Heart left ventricle (tissue), 16 donors: Measurements from ENCODE around the gene NRF1. TPM values are rescaled to one million over a fixed set of nuclear protein-coding genes. Genes with fewer than 3 reads are reported as not detected.
"Not testable (repeated sequence)": the region's sequence is repeated elsewhere in the genome, so short reads cannot be mapped to it uniquely, and the experiment has no call there.

Source experiments
- ATAC-seq, 4 donors: fragments of 200-7000 bp; cut with Tn5 transposase; one replicate each; pipeline ENCODE4 v1.9.1; 2020 to 2022; ENCODE audit warnings: moderate library complexity in 4 of 4, mild to moderate bottlenecking in 3 of 4, moderate number of reproducible peaks in 1 of 4
- DNase-seq, 5 donors: peaks; one replicate each; pipeline ENCODE4 v3.0.0-alpha.2; 2020
- H3K27ac ChIP-seq, 12 donors: fragments of 200-600 bp; sonication (generic) in 4 of 12; one replicate each; pipeline versions ENCODE4 v1.5.0 to v1.8.0; 2016 to 2022; ENCODE audit warnings: mild to moderate bottlenecking in 2 of 12
- H3K27me3 ChIP-seq, 9 donors: fragments of 200-600 bp; sonication (generic) in 2 of 9; one replicate each; pipeline versions ENCODE4 v1.5.1 to v1.8.0; 2016 to 2022; ENCODE audit warnings: mild to moderate bottlenecking in 3 of 9
- H3K36me3 ChIP-seq, 9 donors: fragments of 200-600 bp; sonication (generic) in 2 of 9; one replicate each; pipeline versions ENCODE4 v1.5.0 to v1.8.0; 2018 to 2022; ENCODE audit warnings: mild to moderate bottlenecking in 2 of 9
- H3K4me1 ChIP-seq, 12 donors: fragments of 200-600 bp; sonication (generic) in 4 of 12; one replicate each; pipeline versions ENCODE4 v1.5.0 to v1.8.0; 2016 to 2022; ENCODE audit warnings: mild to moderate bottlenecking in 3 of 12
- H3K4me3 ChIP-seq, 12 donors: fragments of 200-600 bp; sonication (generic) in 4 of 12; one replicate each; pipeline versions ENCODE4 v1.5.0 to v1.8.0; 2017 to 2022; ENCODE audit warnings: mild to moderate bottlenecking in 9 of 12, moderate library complexity in 4 of 12
- H3K9me3 ChIP-seq, 12 donors: fragments of 200-600 bp; sonication (generic) in 4 of 12; one replicate each; pipeline versions ENCODE4 v1.5.0 to v1.8.0; 2016 to 2022; ENCODE audit warnings: mild to moderate bottlenecking in 1 of 12
- POLR2A ChIP-seq, 2 donors: fragments of 450-650 bp; IDR thresholded peaks; one replicate each; pipeline ENCODE4 v1.6.1; 2017; ENCODE audit warnings: antibody characterized with exemption in 2 of 2, mild to moderate bottlenecking in 2 of 2, moderate library complexity in 2 of 2
- WGBS, 4 donors: extraction: QIAGEN DNeasy Blood & Tissue Kit in 2 of 4; methylation state at CpG; one replicate each; pipeline versions ENCODE4 v1.1.5 to v1.1.7; 2013 to 2018; 5-methylcytosine and 5-hydroxymethylcytosine counted together
- intact Hi-C, 10 donors: fragments of 100-400 bp; cut with DNase I; formaldehyde crosslinking; loops; one replicate each; pipeline versions ENCODE4 v1.11.1 to v1.14.2; 2022
- long read RNA-seq, 3 donors: library from polyadenylated mRNA; unstranded; transcript quantifications; one replicate each; pipeline ENCODE4 v2.0.0, GENCODE V29; 2020 to 2021
- polyA plus RNA-seq, 2 donors: library from polyadenylated mRNA; stranded (reverse); fragments of 200-250 nt; gene quantifications; one replicate each; pipeline ENCODE4 v1.2.3, GENCODE V29; 2013
- total RNA-seq, 9 donors: library from RNA; depleted of rRNA in 2 of 9; stranded (reverse); fragments of >200 nt in 2 of 9; fragmentation: NEBNext Ultra II Directional in 3 of 9; extraction: Animal tissue kit (Norgen Biotek cat#: 25700) in 3 of 9; gene quantifications; one replicate each; pipeline versions ENCODE4 v1.1.0 to v1.2.4, GENCODE V29; 2016 to 2023
- TF ChIP-seq, protein P1 (sequence below), 12 donors: fragments of 200-600 bp; sonication (generic) in 4 of 12; IDR thresholded peaks; one replicate each; pipeline versions ENCODE4 v1.5.0 to v1.8.0; 2018 to 2022; ENCODE audit warnings: antibody characterized with exemption in 12 of 12, mild to moderate bottlenecking in 5 of 12
- donor health status: ischemic (EF 13 %, LVEDD 7.1; RV severe dilation, severe dysfunction).
- donor health status: healthy with polysubstance abuse.
- donor health status: DM: no; HTN: yes; CAD: no.
- donor health status: DM: no; HTN: no; CAD: no.
- donor health status: ischemic (EF 25% LVEDD 6.9; RV normal size, moderate dysfunction).
- donor health status: ischemic (EF 25% LVEDD 5.7; RV mildly dilated, moderate dysfunction).
- donor health status: healthy.
- donor health status: DM: yes; HTN: yes; CAD: no.
- donor health status: ischemic (EF 35%, LVEDD 5.7; RV mildly dilated, moderate dysfunction).
- donor health status: nonischemic (EF 11% LVEDD 7.7; RV severe dilation, severe dysfunction).
- donor health status: DM: yes; HTN: yes; CAD: no.
- donor health status: PGD.
- donor health status: ischemic (EF 29% LVEDD 5.4; RV normal size, mild dysfunction).
- donor health status: nonischemic (EF 23%, LVEDD 6.1; RV moderate dilation, normal function).

Gene NRF1
- total RNA-seq (10 to 100 TPM in 8 of 9 donors, 1 to 10 TPM in 1; 7.8 to 20.7 (median 13.5) TPM), polyA plus RNA-seq (1 to 10 TPM; 6.2 to 6.3 TPM)
- long read RNA-seq, donor 1, partial matches to known transcripts = 2 of 15 reads
- long read RNA-seq, donor 1, other reads (novel, unspliced or antisense) = 6 of 15 reads
- long read RNA-seq, donor 2, partial matches to known transcripts = 6 of 22 reads
- long read RNA-seq, donor 2, other reads (novel, unspliced or antisense) = 8 of 22 reads
- long read RNA-seq, donor 3, transcript NRF1-201 (11 exons, 2,424 nt) = major isoform, 5 of 14 reads
- long read RNA-seq, donor 3, partial matches to known transcripts = 3 of 14 reads
- long read RNA-seq, donor 3, other reads (novel, unspliced or antisense) = 3 of 14 reads

DNA sequence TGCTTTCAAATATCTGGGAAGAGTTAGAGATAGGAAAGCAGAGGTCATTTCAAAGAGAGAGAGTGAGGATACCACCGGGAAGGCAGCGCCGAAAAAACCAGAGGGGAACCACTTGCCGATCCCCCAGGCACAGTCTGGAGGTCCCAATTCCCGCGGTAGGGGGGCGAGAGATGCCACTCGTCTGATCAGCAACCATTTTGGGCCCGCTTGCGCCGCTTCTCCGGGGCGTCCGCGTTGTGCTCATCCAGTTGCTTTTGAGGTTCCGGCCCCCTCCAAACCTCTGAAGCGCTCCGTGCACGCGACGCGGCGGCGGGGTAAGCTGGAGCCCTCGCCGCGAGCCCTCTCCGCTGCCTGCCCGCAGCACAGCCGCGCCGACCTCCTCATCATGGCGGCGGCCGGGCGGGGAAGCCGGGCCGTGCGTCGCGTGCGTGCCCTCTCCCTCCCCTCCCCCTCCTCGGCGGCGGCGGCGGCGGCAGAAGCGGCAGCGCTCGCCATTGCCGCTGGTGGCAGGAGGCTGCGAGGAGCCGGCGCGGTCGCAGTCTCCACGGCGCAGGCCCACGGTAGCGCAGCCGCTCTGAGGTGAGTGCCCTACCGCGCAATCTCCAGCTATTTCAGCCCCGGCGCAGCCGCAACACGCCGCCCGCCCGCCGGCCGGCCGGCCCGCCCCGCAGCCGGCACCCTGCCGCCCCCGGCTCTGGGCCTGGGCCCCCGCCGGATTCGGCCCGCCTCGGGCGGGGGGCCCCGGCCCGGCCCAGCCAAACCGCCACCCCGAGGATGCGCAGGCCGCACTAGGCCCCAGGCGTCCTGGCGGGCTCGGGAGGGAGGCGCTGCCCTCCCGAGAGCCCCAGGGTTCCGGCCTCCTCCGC lies at the start of gene NRF1:
TSS of gene NRF1 (plus strand) at position 475 of the 866 bp plus-strand sequence. CDS start 45,632 bp downstream, outside the sequence.
- intact Hi-C loops = loop anchor here in 4 of 10 donors (5.0 to 10.0 kb wide), 2 partner anchors 387 to 389 kb away; partner anchors contain the start of gene AHCYL2 (in 2 of the 4)
- Histone ChIP-seq H3K4me3 (peak within 1 kb of the TSS; percentile 67 to 98 (median 87)), H3K27me3 (no peaks in the 10 kb centered on the region), H3K4me1 (peaks cover 0 to 73% (median 35%) of the 10 kb centered on the region in 12 donors), H3K9me3 (no peaks in the 10 kb centered on the region), H3K36me3 (peaks cover 0 to 20% (median 0%) of the 10 kb centered on the region in 9 donors), H3K27ac (peak within 1 kb of the TSS; percentile 91 to 99 (median 97))
- ATAC-seq = peak; percentile 91 to 98 (median 97)
- peak in 1 of 2 donors; percentile 66 for TF ChIP-seq POLR2A (IDR thresholded peaks at IDR 0.05)
- TF ChIP-seq, protein P1, sequence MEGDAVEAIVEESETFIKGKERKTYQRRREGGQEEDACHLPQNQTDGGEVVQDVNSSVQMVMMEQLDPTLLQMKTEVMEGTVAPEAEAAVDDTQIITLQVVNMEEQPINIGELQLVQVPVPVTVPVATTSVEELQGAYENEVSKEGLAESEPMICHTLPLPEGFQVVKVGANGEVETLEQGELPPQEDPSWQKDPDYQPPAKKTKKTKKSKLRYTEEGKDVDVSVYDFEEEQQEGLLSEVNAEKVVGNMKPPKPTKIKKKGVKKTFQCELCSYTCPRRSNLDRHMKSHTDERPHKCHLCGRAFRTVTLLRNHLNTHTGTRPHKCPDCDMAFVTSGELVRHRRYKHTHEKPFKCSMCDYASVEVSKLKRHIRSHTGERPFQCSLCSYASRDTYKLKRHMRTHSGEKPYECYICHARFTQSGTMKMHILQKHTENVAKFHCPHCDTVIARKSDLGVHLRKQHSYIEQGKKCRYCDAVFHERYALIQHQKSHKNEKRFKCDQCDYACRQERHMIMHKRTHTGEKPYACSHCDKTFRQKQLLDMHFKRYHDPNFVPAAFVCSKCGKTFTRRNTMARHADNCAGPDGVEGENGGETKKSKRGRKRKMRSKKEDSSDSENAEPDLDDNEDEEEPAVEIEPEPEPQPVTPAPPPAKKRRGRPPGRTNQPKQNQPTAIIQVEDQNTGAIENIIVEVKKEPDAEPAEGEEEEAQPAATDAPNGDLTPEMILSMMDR (IDR thresholded peaks at IDR 0.05) = peak in 8 of 12 donors; percentile 11 to 45 (median 25)
- peak; percentile 92 to 95 (median 93) for DNase-seq
- WGBS, 4 donors = 0 to 1% (median 0%) methylated on average over 25 to 98 of the region's 98 CpGs

DNA sequence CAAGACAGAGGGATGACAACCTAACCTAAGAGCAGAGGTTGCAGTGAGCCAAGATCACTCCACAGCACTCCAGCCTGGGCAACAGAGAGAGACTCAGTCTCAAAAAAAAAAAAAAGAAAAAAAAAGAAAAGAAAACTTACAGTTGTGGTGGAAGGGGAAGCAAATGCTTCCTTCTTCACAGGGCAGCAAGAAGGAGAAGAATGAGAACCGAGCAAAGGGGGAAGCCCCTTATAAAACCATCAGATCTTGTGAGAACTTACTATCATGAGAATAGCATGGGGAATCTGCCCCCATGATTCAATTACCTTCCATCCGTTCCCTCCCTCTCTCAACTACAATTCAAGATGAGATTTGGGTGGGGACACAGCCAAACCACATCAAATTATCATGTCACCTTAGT lies 45.2 kb upstream of the NRF1 start:
- peaks cover 0 to 17% (median 0%) of the 10 kb centered on the region in 9 donors for H3K27me3 ChIP-seq
- WGBS, 4 donors = 51 to 58% (median 53%) methylated on average over 2 of the region's 2 CpGs
- peaks cover 0 to 10% (median 0%) of the 10 kb centered on the region in 12 donors for H3K4me1 ChIP-seq
- intact Hi-C loops, ATAC-seq, DNase-seq, H3K27ac ChIP-seq, H3K36me3 ChIP-seq, H3K9me3 ChIP-seq, H3K4me3 ChIP-seq: not testable (repeated sequence)

DNA sequence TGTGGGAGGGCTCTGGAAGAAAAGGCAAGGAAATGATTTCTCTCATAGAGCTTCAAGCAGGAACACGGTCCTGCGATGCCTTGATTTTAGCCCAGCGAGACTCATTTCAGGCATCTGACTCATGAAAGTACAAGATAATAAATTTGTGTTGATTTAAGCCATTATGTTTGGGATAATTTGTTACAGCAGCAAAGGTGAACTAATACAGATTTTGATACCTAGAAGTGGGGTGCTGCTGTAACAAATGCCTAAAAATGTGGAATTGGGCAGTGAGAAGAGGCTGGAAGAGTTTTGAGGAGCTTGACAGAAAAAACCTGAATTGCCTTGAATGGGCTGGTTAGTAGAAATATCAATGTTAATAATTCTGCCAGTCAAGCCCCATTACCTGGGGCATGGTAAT lies 44.1 kb upstream of the NRF1 start:
- ATAC-seq = no peak
- H3K4me3 ChIP-seq = no peak overlapping the region

DNA sequence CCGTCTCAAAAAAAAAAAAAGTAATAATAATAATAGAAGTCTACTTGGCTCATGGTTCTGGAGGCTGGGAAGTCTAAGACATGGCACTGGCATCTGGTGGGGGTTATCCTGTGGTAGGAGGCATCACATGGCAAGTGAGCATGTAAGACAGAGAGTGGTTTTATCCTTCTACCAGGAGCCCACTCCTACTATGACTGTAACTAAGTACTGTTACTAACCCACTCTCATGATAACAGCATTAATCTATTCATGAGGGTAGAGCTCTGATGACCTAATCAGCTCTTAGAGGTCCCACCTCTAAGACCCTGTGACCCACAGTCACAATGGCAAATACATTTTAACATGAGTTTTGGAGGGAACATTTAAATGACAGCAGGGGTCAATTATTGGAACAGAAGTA lies 43.3 kb upstream of the NRF1 start:
- WGBS, 4 donors = 32 to 100% (median 77%) methylated on average over 1 of the region's 1 CpG
- ATAC-seq (no peak), DNase-seq (no peak)
- Histone ChIP-seq H3K4me3 (no peak overlapping the region), H3K9me3 (peaks cover 0 to 6% (median 0%) of the 10 kb centered on the region in 12 donors), H3K36me3 (no peaks in the 10 kb centered on the region), H3K27me3 (peaks cover 0 to 15% (median 0%) of the 10 kb centered on the region in 9 donors), H3K27ac (no peak overlapping the region), H3K4me1 (no peaks in the 10 kb centered on the region)
- TF ChIP-seq POLR2A (IDR thresholded peaks at IDR 0.05) = no peak
- TF ChIP-seq, protein P1 (IDR thresholded peaks at IDR 0.05) = no peak
- intact Hi-C loops = no loop called here

More for the DNA sequence above, 44.1 kb upstream of the NRF1 start:
- intact Hi-C loops = no loop called here
- DNase-seq = no peak
- H3K27ac ChIP-seq = no peak overlapping the region
- peaks cover 0 to 6% (median 0%) of the 10 kb centered on the region in 12 donors for H3K9me3 ChIP-seq
- peaks cover 0 to 17% (median 0%) of the 10 kb centered on the region in 9 donors for H3K27me3 ChIP-seq
- WGBS, 4 donors = 89 to 97% (median 92%) methylated on average over 3 of the region's 3 CpGs
- H3K36me3 ChIP-seq = no peaks in the 10 kb centered on the region
- TF ChIP-seq POLR2A (IDR thresholded peaks at IDR 0.05) = no peak
- TF ChIP-seq, protein P1 (IDR thresholded peaks at IDR 0.05) = no peak
- H3K4me1 ChIP-seq = no peaks in the 10 kb centered on the region
